NCI-H1105 treated with DMSO at 0.1 percent for 48 hours (cell line): ENCODE measurements around the gene RTN4RL2.
A peak's percentile ranks its signal among the peaks of the same experiment; 100 is the strongest.
"Not testable (repeated sequence)": the region's sequence is repeated elsewhere in the genome, so short reads cannot be mapped to it uniquely, and the experiment has no call there.

Experiments
- DNase-seq: peaks from one replicate; lab custom pipeline; 2025; lab: John Stamatoyannopoulos, UW

Gene RTN4RL2

DNA sequence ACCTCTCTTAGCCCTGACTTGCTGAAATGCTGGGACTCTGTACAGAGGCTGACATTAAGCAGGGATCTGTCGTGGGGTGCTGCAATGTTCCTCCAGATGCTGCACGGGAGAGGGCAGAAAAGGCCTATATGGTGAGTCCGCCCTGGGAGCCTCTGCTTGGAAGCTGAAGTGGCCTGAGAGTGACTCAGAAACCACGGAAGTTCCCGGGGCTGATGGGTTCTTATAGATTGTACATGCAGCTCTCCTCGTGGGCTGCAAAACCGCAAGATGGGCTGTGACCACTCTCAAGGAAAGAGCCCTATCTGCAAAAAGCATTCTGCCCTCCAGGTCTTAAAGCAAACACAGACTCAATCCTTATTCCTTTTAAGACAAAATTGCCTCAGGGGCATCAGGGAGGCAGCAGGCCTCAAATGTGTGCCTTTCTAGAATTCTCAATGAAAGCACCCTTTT lies 27.6 kb upstream of the RTN4RL2 start:
- no peak for DNase-seq

DNA sequence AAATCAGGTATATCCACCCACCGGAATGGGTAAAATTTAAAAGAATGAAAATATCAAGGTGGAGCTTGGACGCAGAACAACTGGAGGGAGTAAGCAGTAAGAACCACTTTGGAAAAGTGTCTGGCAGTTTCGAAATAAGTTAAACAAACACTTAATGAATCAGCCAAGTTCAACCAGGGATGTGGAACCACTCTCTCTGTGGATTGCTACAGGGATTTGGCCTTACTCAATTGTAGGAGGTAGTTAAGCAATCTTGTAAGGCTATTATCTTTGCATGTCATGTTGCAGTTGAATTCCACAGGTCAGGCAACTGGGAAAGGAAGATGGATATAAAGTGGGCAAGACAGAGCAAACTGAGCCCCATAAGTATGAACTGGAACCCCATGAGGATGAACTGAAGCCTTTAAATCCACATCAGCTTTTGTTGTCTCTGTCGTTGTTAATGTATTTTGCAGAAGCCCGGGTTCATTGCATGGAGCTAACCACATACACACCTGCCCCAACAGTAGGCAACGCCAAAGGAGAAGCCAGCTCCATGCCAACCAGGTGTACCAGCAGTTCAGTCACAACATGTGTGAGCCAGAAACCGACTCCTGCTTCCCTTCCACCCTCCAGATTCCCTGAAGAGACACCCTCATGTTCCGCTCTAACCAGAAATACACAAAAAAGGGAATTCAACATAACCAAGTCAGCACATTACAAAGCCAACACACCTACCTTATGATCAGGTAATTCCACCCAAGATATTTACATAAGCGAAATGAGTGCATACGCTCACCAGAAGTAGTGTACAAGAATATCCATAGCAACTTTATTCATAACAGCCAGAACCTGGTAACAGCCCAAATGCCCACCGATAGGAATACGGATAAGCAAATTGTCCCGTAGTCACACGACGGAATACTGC lies 25.4 kb upstream of the RTN4RL2 start:
- no peak for DNase-seq

- DNase-seq = no peak
Measured at GRCh38 chr11:57436031-57436430, 24.3 kb upstream of the RTN4RL2 start.

GRCh38 chr11:57438345-57439285 lies 21.7 kb upstream of the RTN4RL2 start:
- no peak for DNase-seq

DNA sequence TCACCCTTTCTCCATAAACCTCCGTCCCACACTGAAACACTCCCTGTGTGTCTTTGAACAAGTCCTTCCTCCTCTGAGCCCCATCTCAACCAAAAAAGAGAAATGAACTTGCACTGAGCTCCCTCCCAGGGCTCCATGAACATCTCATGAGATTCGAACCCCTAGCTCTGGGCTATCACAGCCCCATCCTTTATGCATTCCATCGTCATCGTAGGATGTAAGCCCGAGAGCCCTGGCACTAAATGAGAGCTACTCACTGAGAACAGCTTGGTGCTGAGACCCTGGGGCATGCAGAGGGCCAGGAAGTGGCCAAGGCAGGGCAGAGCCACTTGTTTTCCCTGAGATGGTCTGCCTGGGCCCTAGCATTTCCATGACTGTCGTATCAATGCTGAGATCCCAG lies 20.5 kb upstream of the RTN4RL2 start:
- DNase-seq = no peak

GRCh38 chr11:57440744-57441414 lies 19.4 kb upstream of the RTN4RL2 start:
- no peak for DNase-seq

DNA sequence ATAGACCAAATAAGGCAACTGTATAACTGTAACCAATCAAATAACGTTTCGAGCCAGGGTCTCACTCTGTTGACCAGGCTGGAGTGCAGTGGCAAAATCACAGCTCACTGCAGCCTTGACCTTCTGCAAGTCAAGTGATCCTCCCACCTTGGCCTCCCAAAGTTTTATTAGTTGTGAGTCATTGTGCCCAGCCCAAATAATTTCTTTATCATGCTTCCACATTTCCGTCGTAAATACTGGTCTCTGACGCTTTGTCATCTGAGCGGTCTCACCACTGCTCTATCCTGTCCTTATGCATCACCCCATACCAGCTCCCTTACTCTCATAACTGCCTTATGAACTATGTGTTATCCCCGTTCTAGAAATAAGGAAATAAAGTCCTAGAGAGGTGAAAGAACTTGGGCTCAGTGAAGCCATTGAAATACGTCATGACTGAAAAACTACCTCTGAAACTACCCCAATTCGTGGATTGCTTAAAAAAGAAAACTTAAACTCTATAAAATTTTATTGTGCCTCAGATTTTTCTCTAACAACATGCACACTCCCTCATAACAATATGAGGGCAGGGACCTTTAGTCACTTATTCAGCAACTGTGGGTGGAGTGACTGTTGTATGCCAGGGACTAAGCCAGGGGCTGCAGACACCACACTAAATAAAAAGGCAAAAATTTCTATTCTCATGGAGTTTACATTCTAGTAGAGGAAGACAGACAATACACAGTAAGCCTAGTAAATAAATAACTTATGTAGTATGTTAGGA lies 15.8 kb upstream of the RTN4RL2 start:
- DNase-seq = no peak

DNA sequence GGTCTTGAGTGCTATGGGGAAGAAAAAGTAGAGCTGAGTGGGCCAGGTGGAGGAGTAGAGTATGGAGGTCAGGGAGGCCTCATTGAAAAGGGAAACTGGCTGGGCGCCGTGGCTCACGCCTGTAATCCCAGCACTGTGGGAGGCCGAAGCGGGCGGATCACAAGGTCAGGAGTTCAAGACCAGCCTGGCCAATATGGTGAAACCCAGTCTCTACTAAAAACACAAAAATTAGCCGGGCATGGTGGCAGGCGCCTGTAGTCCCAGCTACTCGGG lies 15.3 kb upstream of the RTN4RL2 start:
- DNase-seq = not testable (repeated sequence)

- no peak for DNase-seq
Measured at GRCh38 chr11:57446055-57446454, 14.3 kb upstream of the RTN4RL2 start.

DNA sequence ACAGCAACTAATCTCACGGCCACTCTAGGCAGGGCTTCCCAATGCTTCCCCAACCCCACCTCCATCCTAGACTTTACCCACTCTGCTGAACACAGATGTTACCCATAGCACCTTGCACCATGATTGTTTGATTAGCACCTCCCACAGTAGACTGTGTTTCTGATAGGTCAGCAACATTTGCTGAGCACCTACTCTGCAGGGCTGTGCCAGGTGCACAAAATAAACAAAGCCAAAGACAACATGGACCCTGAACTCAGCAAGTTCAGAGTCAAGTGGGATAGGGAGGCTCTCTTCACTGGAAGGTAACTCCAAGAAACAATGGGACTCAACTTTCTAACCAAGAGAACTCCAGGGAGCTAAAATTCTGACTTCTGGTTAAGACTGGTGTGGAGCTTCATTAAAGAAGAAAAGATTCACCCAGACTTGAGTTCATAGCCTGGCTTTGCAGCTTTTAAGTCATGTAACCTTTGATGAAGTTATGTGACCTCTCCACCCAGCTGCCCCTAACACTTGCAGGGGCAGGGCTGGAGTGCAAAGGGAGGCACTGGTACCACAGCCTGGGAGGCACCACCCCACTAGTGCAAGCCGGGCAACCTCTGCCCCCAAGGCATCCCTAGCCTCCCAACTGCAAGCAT lies 6.7 kb upstream of the RTN4RL2 start:
- DNase-seq = peak; percentile 10

- DNase-seq = peak; percentile 63
Measured at GRCh38 chr11:57456960-57457642, 3.2 kb upstream of the RTN4RL2 start.

GRCh38 chr11:57457643-57458023 lies 2.7 kb upstream of the RTN4RL2 start:
- DNase-seq = no peak

DNA sequence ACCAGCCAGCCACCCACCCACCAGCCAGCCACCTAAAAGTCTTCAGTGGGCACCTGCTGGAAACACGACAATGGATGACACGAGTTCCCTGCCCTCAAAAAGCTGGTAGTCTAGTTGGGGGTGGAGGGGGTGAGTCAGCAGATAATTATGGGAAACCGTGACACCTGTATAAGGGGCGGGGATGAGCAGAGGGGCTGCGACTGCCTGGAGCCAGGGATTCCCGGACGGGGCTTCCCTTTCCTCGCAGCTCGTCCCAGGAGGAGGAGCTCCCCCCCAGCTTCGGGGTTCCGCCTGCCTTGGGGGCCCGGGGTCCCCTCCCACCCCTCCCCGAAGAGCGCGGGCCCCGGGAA lies 2.3 kb upstream of the RTN4RL2 start:
- peak; percentile 14 for DNase-seq

- DNase-seq = peak; percentile 39
Measured at GRCh38 chr11:57458410-57459163, 1.7 kb upstream of the RTN4RL2 start.

DNA sequence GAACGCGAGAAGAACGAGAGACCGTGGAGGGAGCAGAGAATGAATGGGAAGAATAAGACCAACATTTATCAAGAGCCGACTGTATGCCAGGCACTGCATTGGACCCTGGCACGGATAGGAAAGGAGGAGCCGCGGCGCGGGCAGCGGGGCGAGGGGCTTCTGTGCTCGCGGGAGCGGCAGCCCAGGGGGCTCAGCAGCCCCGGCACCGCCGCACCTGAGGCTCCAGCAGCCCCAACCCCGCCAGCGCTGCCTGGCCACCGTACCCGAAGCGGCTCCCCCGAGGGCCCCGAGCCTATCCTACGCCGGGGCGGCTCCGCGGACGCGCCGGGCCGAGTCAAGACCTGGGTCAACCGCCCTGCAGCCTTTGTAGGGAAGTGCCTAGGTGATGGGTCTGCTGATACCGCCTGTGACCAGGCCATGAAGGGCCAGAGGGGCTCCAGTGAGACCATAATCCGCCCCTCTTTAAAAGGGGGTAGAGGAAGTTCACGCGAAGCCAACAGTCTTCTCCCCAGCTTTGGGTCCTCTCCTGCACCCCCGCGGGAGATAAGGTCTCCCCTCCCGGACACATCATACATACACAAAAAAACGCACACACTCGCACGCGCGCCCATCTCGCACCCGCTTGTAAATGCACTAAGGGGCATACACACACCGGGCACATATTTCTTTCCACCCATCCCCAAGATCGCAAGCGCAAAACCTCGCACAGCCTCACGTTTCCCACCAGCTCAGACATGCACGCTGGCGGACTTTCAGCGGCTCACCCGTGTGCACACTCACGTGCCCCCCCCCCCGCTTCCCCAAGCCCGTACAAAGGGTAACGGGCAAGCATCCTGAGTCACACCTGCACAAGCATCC lies 935 bp upstream of the RTN4RL2 start:
- peak; percentile 19 for DNase-seq

DNA sequence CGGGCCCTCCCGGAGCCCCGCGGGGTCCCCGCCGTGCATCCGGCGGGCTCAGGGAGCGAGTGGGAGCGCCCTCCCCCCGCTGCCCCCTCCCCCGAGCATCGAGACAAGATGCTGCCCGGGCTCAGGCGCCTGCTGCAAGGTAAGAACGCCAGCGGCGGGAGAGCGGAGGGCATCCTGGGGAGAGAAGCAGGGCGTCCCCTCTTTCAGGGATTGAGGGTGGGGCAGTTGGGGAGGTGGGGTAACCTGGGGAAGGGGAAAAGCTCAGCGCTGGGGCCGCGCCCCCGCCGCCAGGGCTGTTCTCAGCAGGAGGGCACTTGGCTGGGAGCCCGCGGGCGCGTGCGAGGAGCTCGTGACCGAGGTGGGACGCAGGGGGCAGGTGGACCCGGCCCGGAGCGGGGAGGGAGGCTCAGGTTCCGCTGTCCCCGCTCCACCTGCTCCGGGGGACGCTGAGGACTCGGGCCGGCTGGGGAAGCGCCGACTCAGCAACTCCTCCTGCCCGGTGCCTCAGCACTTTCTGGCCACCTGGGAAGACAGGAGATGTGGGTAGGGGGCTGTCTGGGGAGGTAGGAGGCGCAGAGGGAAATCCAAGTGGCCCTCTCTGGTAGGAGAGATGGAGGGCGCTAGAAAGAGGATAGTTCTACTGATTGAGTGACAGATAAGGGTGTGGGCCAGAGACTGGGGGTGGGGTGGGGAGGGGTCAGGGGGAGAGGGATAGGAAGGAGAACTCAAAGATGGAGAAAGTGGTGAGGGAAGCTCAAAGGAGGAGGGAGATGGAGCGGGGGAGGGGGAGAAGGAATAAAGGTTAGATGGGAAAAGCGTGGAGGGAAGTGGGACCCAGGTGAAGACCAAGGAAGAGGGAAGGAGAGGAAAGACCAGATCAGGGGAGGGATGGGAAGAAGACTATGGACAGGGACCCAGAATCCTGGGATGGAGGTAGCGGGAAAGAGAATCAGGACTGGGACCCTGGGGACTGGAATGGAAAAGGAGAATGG lies 726 bp downstream of the RTN4RL2 start:
- peak; percentile 40 for DNase-seq

DNA sequence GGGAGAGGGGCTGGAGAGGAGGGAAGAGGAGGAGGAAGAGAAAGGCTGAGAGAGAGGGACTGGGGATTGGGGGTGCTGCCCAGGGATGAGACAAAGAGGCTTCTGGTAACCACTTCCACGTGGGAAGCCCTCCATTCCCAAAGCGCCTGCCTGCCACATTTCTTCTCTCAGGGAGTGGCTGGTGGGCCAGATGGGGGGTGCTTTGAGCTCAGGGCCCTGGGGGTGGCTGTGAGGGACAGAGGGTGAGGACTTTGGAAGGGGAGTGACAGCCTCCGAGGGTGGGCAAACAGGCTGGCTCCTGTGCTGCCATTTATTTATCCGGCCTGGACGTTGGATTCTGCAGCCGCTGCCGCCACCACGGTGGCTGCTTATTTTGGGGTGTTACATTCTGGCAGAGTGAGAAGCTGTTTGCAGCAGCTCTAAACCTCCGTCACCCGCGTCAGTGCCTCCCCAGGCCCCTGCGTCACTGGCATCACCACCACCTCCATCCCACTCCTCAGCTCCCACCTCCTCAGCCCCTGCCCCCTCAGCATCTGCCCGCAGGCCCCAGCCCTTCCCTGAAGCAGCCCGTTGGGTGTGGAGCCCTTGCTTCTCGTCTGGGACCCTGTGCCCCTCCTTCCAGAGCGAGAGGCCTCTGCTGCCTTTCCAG lies 1.6 kb downstream of the RTN4RL2 start:
- DNase-seq = no peak
